ENCODE measurements around the gene ST6GALNAC6. TPM values are rescaled to one million over a fixed set of nuclear protein-coding genes. Genes with fewer than 3 reads are reported as not detected.
A peak's percentile ranks its signal among the peaks of the same experiment; 100 is the strongest.

ST6GALNAC6 gene
- total and polyA plus RNA-seq, 2 of the 8 experiments (the other 6 are each of a cell fraction or from before 2014, with no cell fraction given), result 43.7 to 64.4 TPM

DNA sequence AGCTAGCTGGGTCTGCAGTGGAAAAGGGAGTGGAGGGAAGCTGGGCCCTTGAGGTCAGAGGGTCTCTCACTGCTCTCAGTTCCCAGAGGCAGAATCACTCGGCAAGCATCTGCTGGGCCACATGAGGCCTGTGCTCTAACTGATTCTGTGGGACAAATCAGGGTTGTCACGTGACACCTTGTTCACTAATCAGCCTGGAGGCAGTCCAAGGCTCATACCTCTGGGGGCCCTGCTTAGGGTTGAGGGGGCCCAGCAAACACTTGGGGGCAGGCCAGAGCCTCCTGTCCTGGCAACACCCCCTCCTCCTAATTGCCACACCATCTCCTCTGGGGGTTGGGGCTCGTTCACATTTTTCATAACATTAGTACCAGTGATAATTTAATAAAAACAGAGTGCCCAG is 47.3 kb upstream of the ST6GALNAC6 start:
- H4K91ac ChIP-seq (replicated peaks; ENCODE audit: insufficient read length, low read length), result no peak overlapping the region
- WGBS, 2 experiments (ENCODE audit: extremely low coverage in 1 of 2, insufficient coverage in 1 of 2, insufficient read length in 1 of 2, insufficient replicate concordance in 2 of 2, low coverage in 1 of 2, low lambda C conversion rate in 2 of 2, missing lambda C conversion rate in 1 of 2), result 79% methylated on average over 3 of the region's 3 CpGs; no CpG with 5 or more reads in 1 of the 2 experiments
- ChIA-PET CTCF (ENCODE audit: partially characterized antibody) (interaction anchor here (1.2 to 35.5 kb wide), 4 partner anchors 8 to 84 kb away, joined by 3 to 825 read pairs (median 6); no protein-coding TSS in a partner anchor), POLR2A (ENCODE audit: partially characterized antibody) (interaction anchor here (1.1 kb wide), 2 partner anchors 11 to 109 kb away, joined by 3 to 4 read pairs; no protein-coding TSS in a partner anchor)
- no peak overlapping the region for H4K5ac ChIP-seq (ENCODE audit: insufficient read length, low read depth, low read length)
- H2BK5ac ChIP-seq (ENCODE audit: low read depth, low read length), result no peak overlapping the region
- H3K9ac ChIP-seq (replicated peaks in 1 of 4; ENCODE audit: extremely low read depth in 1 of 4, low read depth in 3 of 4, low read length in 3 of 4), result no peak overlapping the region
- H3K9me3 ChIP-seq (ENCODE audit: insufficient read depth in 2 of 2, low read depth in 1 of 2, low read length in 1 of 2), result no peaks in the 10 kb centered on the region
- DNase-seq (ENCODE audit: low read depth in 1 of 2, low spot score in 2 of 2) (no peak), FAIRE-seq (no peak)
- H2AK5ac ChIP-seq (ENCODE audit: low read depth, low read length), result no peak overlapping the region
- no peak overlapping the region for H2BK20ac ChIP-seq (ENCODE audit: low read length)
- no peak overlapping the region for H4K8ac ChIP-seq (ENCODE audit: extremely low read depth, insufficient read depth, low read length)
- H3K36me3 ChIP-seq (ENCODE audit: control insufficient read depth in 2 of 4, insufficient read depth in 4 of 4, low read length in 3 of 4), result peaks cover 7 to 16% (median 13%) of the 10 kb centered on the region in 4 experiments
- H3K4me3 ChIP-seq (ENCODE audit: extremely low read depth in 1 of 4, insufficient read depth in 2 of 4, low read depth in 3 of 4, low read length in 4 of 4), result no peak overlapping the region
- no peak overlapping the region for H2BK15ac ChIP-seq (ENCODE audit: low read length)
- no peak overlapping the region for H2BK12ac ChIP-seq (ENCODE audit: low read depth, low read length)
- peaks cover 5% of the 10 kb centered on the region; the same call in 1 of the 2 replicates for H3K79me1 ChIP-seq (ENCODE audit: low read depth, low read length)
- H3K4me1 ChIP-seq (replicated peaks in 1 of 4; ENCODE audit: control insufficient read depth in 3 of 4, insufficient read depth in 4 of 4, low read length in 3 of 4), result peaks cover 0 to 16% (median 7%) of the 10 kb centered on the region in 4 experiments; a peak in 6 of 7 replicates
- H3K14ac ChIP-seq (ENCODE audit: insufficient read length), result no peak overlapping the region
- peak overlapping the region; percentile 15; the same call in 1 of the 2 replicates for H3K27ac ChIP-seq (ENCODE audit: low read depth, low read length)
- H3K4me2 ChIP-seq (ENCODE audit: insufficient read depth in 1 of 2, low read depth in 2 of 2, low read length in 2 of 2), result no peak overlapping the region
- H4K20me1 ChIP-seq (replicated peaks in 1 of 2; ENCODE audit: control insufficient read depth in 1 of 2, insufficient read depth in 2 of 2, low read length in 2 of 2), result peaks cover 8 to 20% of the 10 kb centered on the region in 2 experiments
- H3K27me3 ChIP-seq (replicated peaks in 1 of 4; ENCODE audit: control insufficient read depth in 3 of 4, extremely low read depth in 1 of 4, insufficient read depth in 3 of 4, low read length in 3 of 4), result no peaks in the 10 kb centered on the region
- no peak overlapping the region for H3K56ac ChIP-seq (replicated peaks; ENCODE audit: insufficient read length, low read depth, low read length)
- H2BK120ac ChIP-seq (replicated peaks; ENCODE audit: low read depth, low read length), result no peak overlapping the region
- H3K18ac ChIP-seq (ENCODE audit: extremely low read depth, low read length), result no peak overlapping the region
- no peak overlapping the region for H3K4ac ChIP-seq (replicated peaks; ENCODE audit: insufficient read length, low read depth, low read length)
- H3K79me2 ChIP-seq (ENCODE audit: control insufficient read depth in 1 of 2, insufficient read depth in 2 of 2, low read length in 2 of 2), result peaks cover 0 to 4% of the 10 kb centered on the region in 2 experiments; a peak in 1 of 4 replicates
- H3K23me2 ChIP-seq (ENCODE audit: low read depth, low read length), result no peaks in the 10 kb centered on the region
- no peak overlapping the region for H2AFZ ChIP-seq (ENCODE audit: low read length)
- H3K23ac ChIP-seq (ENCODE audit: insufficient read length), result no peak overlapping the region
